AG04449 (cell line): ENCODE data around the gene PARD3B.

Experiments
- CTCF ChIA-PET: fragments of 350-600 bp; formaldehyde crosslinking; extraction: SDS; loops from one replicate; lab custom pipeline; 2021; ENCODE audit warnings: antibody characterized with exemption; lab: Yijun Ruan, JAX
- POLR2A ChIA-PET: fragments of 400-600, 350-600 bp; formaldehyde crosslinking; extraction: SDS; loops from one replicate; lab custom pipeline; 2020; ENCODE audit warnings: antibody characterized with exemption, inconsistent platforms; lab: Yijun Ruan, JAX
- DNase-seq: peaks from one replicate; pipeline ENCODE4 v3.0.0-alpha.2; 2010; ENCODE audit warnings: low read depth, low spot score
- H3K4me3 ChIP-seq: 2 replicates; pipeline ENCODE4 v1.5.1; 2011; ENCODE audit warnings: low read depth, mild to moderate bottlenecking, control low read depth, low read length
- CTCF ChIP-seq: IDR thresholded peaks from one replicate; pipeline ENCODE4 v1.5.1; 2011; ENCODE audit warnings: mild to moderate bottlenecking, moderate library complexity, low read length, control low read depth, inconsistent platforms; ENCODE audit not compliant: insufficient read depth; ENCODE audit errors: missing control alignments

Gene PARD3B

DNA sequence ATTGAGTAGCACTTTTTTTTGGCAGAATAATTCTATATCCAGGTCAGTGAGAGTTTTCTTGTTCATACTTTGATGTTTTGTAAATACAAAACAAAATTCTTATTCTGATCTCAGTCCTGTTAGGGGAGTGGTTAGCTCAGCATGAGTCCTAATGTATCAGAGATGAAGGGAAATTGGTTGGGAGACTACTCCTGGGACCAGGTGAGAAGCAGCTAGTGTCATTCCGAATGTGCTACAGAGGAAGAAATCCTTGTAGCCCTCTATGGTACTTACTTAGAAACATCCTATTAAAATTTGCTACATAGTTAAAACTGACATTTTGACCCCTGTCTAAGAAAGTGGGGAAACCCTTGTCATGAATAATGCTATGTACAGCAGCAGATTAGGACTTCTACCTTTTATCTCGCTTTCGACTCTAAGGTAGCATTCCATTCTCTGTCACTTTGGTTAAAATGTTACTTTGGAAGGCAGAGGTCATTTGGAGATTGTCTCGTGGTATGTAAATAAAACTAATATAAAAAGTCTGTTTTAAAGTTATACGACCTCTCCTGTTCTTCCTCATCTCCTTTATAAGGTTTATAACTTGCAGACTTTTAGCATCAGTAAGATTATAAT lies 65.8 kb downstream of the PARD3B start:
- H3K4me3 ChIP-seq, result no peak overlapping the region
- CTCF ChIA-PET, result no interaction called here
- POLR2A ChIA-PET, result no interaction called here
- no peak for TF ChIP-seq CTCF
- no peak for DNase-seq

- no peak for DNase-seq
- H3K4me3 ChIP-seq, result no peak overlapping the region
- ChIA-PET CTCF (no interaction called here), POLR2A (no interaction called here)
- TF ChIP-seq CTCF, result no peak
Observed at GRCh38 chr2:204611764-204612163, 66.5 kb downstream of the PARD3B start.

GRCh38 chr2:204613635-204614034 lies 68.4 kb downstream of the PARD3B start:
- no peak for DNase-seq
- H3K4me3 ChIP-seq, result no peak overlapping the region
- ChIA-PET POLR2A (no interaction called here), CTCF (no interaction called here)
- no peak for TF ChIP-seq CTCF

DNA sequence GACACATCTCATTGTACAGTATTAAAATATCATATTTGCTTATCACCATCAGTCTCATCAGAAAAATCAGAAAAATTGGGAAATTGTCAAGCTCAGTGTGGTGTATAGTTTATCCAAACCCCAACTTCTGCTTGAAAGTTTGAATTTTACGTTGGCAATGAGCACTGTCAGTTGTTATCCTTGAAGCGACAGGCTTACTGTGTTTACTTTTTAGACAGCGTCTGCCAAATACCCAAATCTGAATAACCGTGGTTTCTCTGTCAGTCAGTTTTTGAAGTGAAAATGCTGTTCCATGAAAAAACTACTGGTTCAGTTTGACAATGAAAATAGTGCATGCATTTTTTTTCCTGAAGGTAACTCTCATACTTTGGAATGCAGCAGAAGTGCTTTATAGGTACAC lies 70.2 kb downstream of the PARD3B start:
- CTCF ChIA-PET, result no interaction called here
- DNase-seq, result no peak
- POLR2A ChIA-PET, result no interaction called here
- no peak for TF ChIP-seq CTCF
- no peak overlapping the region for H3K4me3 ChIP-seq

GRCh38 chr2:204625135-204625534 lies 79.9 kb downstream of the PARD3B start:
- H3K4me3 ChIP-seq, result no peak overlapping the region
- POLR2A ChIA-PET, result no interaction called here
- no peak for TF ChIP-seq CTCF
- CTCF ChIA-PET, result no interaction called here
- DNase-seq, result no peak

DNA sequence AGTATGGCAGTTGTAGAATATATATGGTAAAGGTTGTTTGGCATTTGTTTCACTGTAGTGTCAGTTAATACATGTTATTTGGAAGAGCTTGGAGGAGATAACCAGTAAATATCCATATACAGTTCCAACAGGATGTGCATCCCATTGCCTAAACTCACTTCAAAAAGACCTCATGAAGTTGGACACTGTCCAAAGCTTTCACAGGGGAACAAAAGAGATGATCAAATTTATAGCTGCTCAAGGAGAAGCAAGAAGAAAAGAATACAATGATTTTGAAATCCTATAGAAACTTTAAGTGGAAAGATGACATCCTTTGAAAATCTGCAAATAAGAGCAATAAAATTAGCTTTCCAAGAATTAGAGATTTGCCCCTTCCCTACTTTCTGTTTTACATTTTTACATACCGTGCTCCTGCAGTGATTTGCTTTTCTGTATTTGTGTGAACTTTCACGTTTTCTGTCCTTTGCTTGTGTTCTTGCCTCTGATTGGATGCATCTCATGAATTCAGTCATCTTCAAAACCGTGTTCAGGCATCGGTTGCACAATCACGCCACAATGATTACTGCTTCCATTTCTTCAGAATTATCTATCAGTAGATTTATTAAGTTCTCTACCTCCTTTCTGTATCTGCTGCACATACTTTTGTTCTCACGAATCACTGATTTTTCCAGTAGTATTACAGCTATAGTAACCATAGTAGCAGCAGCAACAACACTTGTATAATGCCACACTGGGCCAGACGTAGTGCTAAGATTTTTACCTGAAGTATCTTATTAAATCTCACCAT lies 83.8 kb downstream of the PARD3B start:
- H3K4me3 ChIP-seq, result no peak overlapping the region
- no peak for TF ChIP-seq CTCF
- POLR2A ChIA-PET, result no interaction called here
- DNase-seq, result no peak
- CTCF ChIA-PET, result no interaction called here
